A549 (cell line): ENCODE results near the gene OTOG. TPM values are rescaled to one million over a fixed set of nuclear protein-coding genes. Genes with fewer than 3 reads are reported as not detected.
A peak's percentile ranks its signal among the peaks of the same experiment; 100 is the strongest.

Experiments
- ATAC-seq, 2 experiments: fragments of 200-7000 bp in 1 of 2; fragments of >200 bp in 1 of 2; cut with Nextera tagmentation in 1 of 2; cut with Tn5 transposase in 1 of 2; 3 replicates each; pipeline versions ENCODE4 v1.8.0 to v1.9.1; 2018 to 2020; ENCODE audit warnings: mild to moderate bottlenecking in 1 of 2, moderate library complexity in 1 of 2
- CTCF ChIA-PET: fragments of 300-600 bp; sonication (Branson Sonifier 250); formaldehyde crosslinking; extraction: SDS; loops from one replicate; lab custom pipeline; 2021; ENCODE audit warnings: antibody characterized with exemption, inconsistent platforms; lab: Yijun Ruan, JAX
- POLR2A ChIA-PET: fragments of 350-600 bp; formaldehyde crosslinking; extraction: SDS; loops from one replicate; lab custom pipeline; 2021; ENCODE audit warnings: antibody characterized with exemption, inconsistent platforms; lab: Yijun Ruan, JAX
- DNase-seq, 2 experiments: peaks; one replicate each; pipeline versions ENCODE4 v3.0.0 to v3.0.0-alpha.2; 2011 to 2016; ENCODE audit warnings: low read depth in 1 of 2, low spot score in 1 of 2
- FAIRE-seq: peaks from 2 replicates; lab custom pipeline; 2011; peaks lifted over from hg19 to GRCh38; lab: Jason Lieb, UNC
- H3K27ac ChIP-seq, 2 experiments: fragments of >200 bp; sonication (Bioruptor Twin); formaldehyde crosslinking; 3 replicates each; pipeline ENCODE4 v1.5.1; 2016 to 2017
- H3K4me1 ChIP-seq: fragments of >200 bp; sonication (Bioruptor Twin); formaldehyde crosslinking; 3 replicates; pipeline ENCODE4 v1.6.1; 2016
- H3K4me2 ChIP-seq: fragments of >200 bp; sonication (Bioruptor Twin); formaldehyde crosslinking; 3 replicates; pipeline ENCODE4 v1.6.1; 2016
- H3K4me3 ChIP-seq: fragments of >200 bp; sonication (Bioruptor Twin); formaldehyde crosslinking; 3 replicates; pipeline ENCODE4 v1.5.1; 2016
- H3K9me3 ChIP-seq: fragments of >200 bp; sonication (Bioruptor Twin); formaldehyde crosslinking; 3 replicates; pipeline ENCODE4 v1.6.1; 2016
- CBX2 ChIP-seq: fragments of 200-600 bp; sonication (generic); IDR thresholded peaks from 2 replicates; pipeline ENCODE4 v1.6.1; 2016; ENCODE audit warnings: low read depth, mild to moderate bottlenecking, borderline replicate concordance
- CBX8 ChIP-seq: fragments of 200-600 bp; sonication (generic); IDR thresholded peaks from 2 replicates; pipeline ENCODE4 v1.6.1; 2016
- CHD2 ChIP-seq: fragments of 150-350 bp; IDR thresholded peaks from 2 replicates; pipeline ENCODE4 v1.6.1; 2014; ENCODE audit warnings: low read length; ENCODE audit not compliant: partially characterized antibody
- GATA3 ChIP-seq: IDR thresholded peaks from 2 replicates; pipeline ENCODE4 v1.6.1; 2012; ENCODE audit warnings: borderline replicate concordance
- HDAC2 ChIP-seq: fragments of 200-600 bp; sonication (generic); IDR thresholded peaks from 2 replicates; pipeline ENCODE4 v1.6.1; 2016
- HES2 ChIP-seq: fragments of >200 bp; sonication (Bioruptor Twin); formaldehyde crosslinking; IDR thresholded peaks from 2 replicates; pipeline ENCODE4 v1.6.1; 2016
- HOXA7 ChIP-seq: fragments of 250-450 bp; sonication (Bioruptor Pico); IDR thresholded peaks from 2 replicates; pipeline ENCODE4 v1.5.0; 2020; ENCODE audit warnings: mild to moderate bottlenecking, moderate library complexity
- HOXB13 ChIP-seq: fragments of 250-450 bp; sonication (Bioruptor Pico); IDR thresholded peaks from 2 replicates; pipeline ENCODE4 v1.5.0; 2020; ENCODE audit warnings: low read depth, mild to moderate bottlenecking, moderate library complexity
- JUN ChIP-seq, 2 experiments: fragments of >200 bp; sonication (Bioruptor Twin); formaldehyde crosslinking; IDR thresholded peaks; 2 replicates in 1 of 2; 3 replicates in 1 of 2; pipeline ENCODE4 v1.6.1; 2016 to 2017
- MAFK ChIP-seq: fragments of 450-650 bp; IDR thresholded peaks from 2 replicates; pipeline ENCODE4 v1.6.1; 2014; ENCODE audit not compliant: partially characterized antibody
- MAX ChIP-seq: IDR thresholded peaks from 2 replicates; pipeline ENCODE4 v1.6.1; 2012
- MAZ ChIP-seq: fragments of 150-350 bp; IDR thresholded peaks from 2 replicates; pipeline ENCODE4 v1.6.1; 2014; ENCODE audit warnings: antibody characterized with exemption, low read depth, low read length, borderline replicate concordance
- RAD21 ChIP-seq, 2 experiments: fragments of >200 bp in 1 of 2; sonication (Bioruptor Twin) in 1 of 2; formaldehyde crosslinking in 1 of 2; IDR thresholded peaks in 1 of 2; conservative IDR thresholded peaks in 1 of 2; 2 replicates in 1 of 2; 3 replicates in 1 of 2; pipeline ENCODE4 v1.6.1; 2012 to 2018; ENCODE audit warnings: inconsistent platforms in 1 of 2
- REST ChIP-seq: fragments of 200-600 bp; sonication (generic); IDR thresholded peaks from 2 replicates; pipeline ENCODE4 v1.6.1; 2016; ENCODE audit warnings: antibody characterized with exemption, mild to moderate bottlenecking, moderate library complexity
- RNF2 ChIP-seq: fragments of 200-600 bp; sonication (generic); IDR thresholded peaks from 2 replicates; pipeline ENCODE4 v1.6.1; 2016; ENCODE audit warnings: low read depth, mild to moderate bottlenecking, antibody characterized with exemption, moderate library complexity, borderline replicate concordance
- SREBF2 ChIP-seq: fragments of 450-650 bp; IDR thresholded peaks from 2 replicates; pipeline ENCODE4 v1.6.1; 2014; ENCODE audit warnings: mild to moderate bottlenecking, moderate library complexity
- TFCP2L1 ChIP-seq: fragments of 250-450 bp; sonication (Bioruptor Pico); IDR thresholded peaks from 2 replicates; pipeline ENCODE4 v1.5.0; 2021; ENCODE audit warnings: mild to moderate bottlenecking
- ZC3H11A ChIP-seq: fragments of 450-650 bp; IDR thresholded peaks from 2 replicates; pipeline ENCODE4 v1.6.1; 2014; ENCODE audit warnings: antibody characterized with exemption, mild to moderate bottlenecking
- ZFP36 ChIP-seq: fragments of 450-650 bp; IDR thresholded peaks from 2 replicates; pipeline ENCODE4 v1.6.1; 2014; ENCODE audit warnings: borderline replicate concordance; ENCODE audit not compliant: partially characterized antibody
- ZNF302 ChIP-seq: fragments of 250-450 bp; sonication (Bioruptor Pico); IDR thresholded peaks from 2 replicates; pipeline ENCODE4 v1.9.0; 2021; ENCODE audit warnings: inconsistent platforms, mild to moderate bottlenecking, moderate library complexity
- ZSCAN20 ChIP-seq: fragments of 250-450 bp; sonication (Bioruptor Pico); IDR thresholded peaks from 2 replicates; pipeline ENCODE4 v1.8.0; 2022; ENCODE audit warnings: mild to moderate bottlenecking, moderate library complexity
- WGBS: methylation state at CpG from one replicate; pipeline ENCODE4 v1.1.6; 2017; ENCODE audit errors: missing lambda C conversion rate; 5-methylcytosine and 5-hydroxymethylcytosine counted together
- polyA plus RNA-seq, 4 experiments: library from polyadenylated mRNA; depleted of rRNA in 3 of 4; stranded (reverse); fragments of >200 nt; fragmentation: RNase III in 1 of 4; extraction: RNeasy Plus Mini Kit Qiagen cat#74134 plus additional on column Dnase treatment in 1 of 4; gene quantifications; 2 replicates in 3 of 4; 3 replicates in 1 of 4; pipeline ENCODE4 v1.2.3, GENCODE V29; 2011 to 2017

The OTOG gene
- polyA plus RNA-seq, 2 of the 4 experiments (the other 2 are of a cell fraction) = not detected

- TF ChIP-seq SREBF2 (no peak), CBX8 (no peak)
- TF ChIP-seq, all 56 proteins: peak for 0
Measured at GRCh38 chr11:17571431-17572358, 24.6 kb downstream of the OTOG start (continued).

GRCh38 chr11:17572359-17572690, 25.3 kb downstream of the OTOG start:
- DNase-seq = no peak
- no peak overlapping the region for H3K4me3 ChIP-seq
- no peaks in the 10 kb centered on the region for H3K4me1 ChIP-seq
- CTCF ChIA-PET = interaction anchor here (2.1 kb wide), 1 partner anchor 406 kb away, joined by 5 read pairs; no protein-coding TSS in a partner anchor
- no peaks in the 10 kb centered on the region for H3K9me3 ChIP-seq
- H3K27ac ChIP-seq = no peak overlapping the region
- peak in 1 of 2 experiments; percentile 26; a peak in 1 of 6 replicates for ATAC-seq
- TF ChIP-seq REST (no peak), ZSCAN20 (no peak), MAFK (no peak), HES2 (no peak), HDAC2 (no peak), HOXA7 (CRISPR knock-in tag) (no peak), RAD21 (conservative IDR thresholded peaks at IDR 0.05 in 1 of 2, IDR thresholded peaks at IDR 0.05 in 1 of 2) (no peak), MAZ (no peak), CHD2 (no peak), RNF2 (no peak), JUN (IDR thresholded peaks at IDR 0.05) (no peak), TFCP2L1 (CRISPR knock-in tag) (no peak), MAX (no peak), ZNF302 (CRISPR knock-in tag) (no peak), ZC3H11A (no peak), CBX2 (no peak), HOXB13 (CRISPR knock-in tag) (no peak), GATA3 (no peak), ZFP36 (no peak)
- TF ChIP-seq, all 56 proteins: peak for 0
- 51% methylated on average over 2 of the region's 3 CpGs for WGBS
- FAIRE-seq = no peak
- H3K4me2 ChIP-seq = no peak overlapping the region
- POLR2A ChIA-PET = no interaction called here
